SJSA1 (cell line): ENCODE measurements around the gene TNFAIP8L2. TPM values are rescaled to one million over a fixed set of nuclear protein-coding genes. Genes with fewer than 3 reads are reported as not detected.

Experiments
- DNase-seq, 2 experiments: peaks; one replicate each; pipeline ENCODE4 v3.0.0-alpha.2; 2015 to 2020; ENCODE audit warnings: low spot score in 2 of 2, low read depth in 1 of 2
- H3K27ac ChIP-seq: fragments of 250-450 bp; sonication (Bioruptor Pico); 2 replicates; pipeline ENCODE4 v1.5.1; 2020; ENCODE audit warnings: mild to moderate bottlenecking, moderate library complexity
- H3K27me3 ChIP-seq: fragments of 250-450 bp; sonication (Bioruptor Pico); replicated peaks from 2 replicates; pipeline ENCODE4 v1.5.1; 2020; ENCODE audit warnings: mild to moderate bottlenecking, moderate library complexity
- H3K36me3 ChIP-seq: fragments of 250-450 bp; sonication (Bioruptor Pico); 2 replicates; pipeline ENCODE4 v1.5.1; 2020; ENCODE audit warnings: mild to moderate bottlenecking
- H3K4me1 ChIP-seq: fragments of 250-450 bp; sonication (Bioruptor Pico); replicated peaks from 2 replicates; pipeline ENCODE4 v1.6.1; 2021; ENCODE audit warnings: mild to moderate bottlenecking
- H3K4me3 ChIP-seq: fragments of 250-450 bp; sonication (Bioruptor Pico); 2 replicates; pipeline ENCODE4 v1.5.1; 2020; ENCODE audit warnings: mild to moderate bottlenecking
- H3K9me3 ChIP-seq: fragments of 250-450 bp; sonication (Bioruptor Pico); replicated peaks from 2 replicates; pipeline ENCODE4 v1.5.1; 2020; ENCODE audit warnings: mild to moderate bottlenecking
- total RNA-seq: library from RNA; depleted of rRNA; stranded (reverse); fragments of >200 nt; shearing (Covaris generic); gene quantifications from 2 replicates; pipeline ENCODE4 v1.2.3, GENCODE V29; 2014; rRNA removed

TNFAIP8L2 gene
- total RNA-seq = not detected in 2 replicates

DNA sequence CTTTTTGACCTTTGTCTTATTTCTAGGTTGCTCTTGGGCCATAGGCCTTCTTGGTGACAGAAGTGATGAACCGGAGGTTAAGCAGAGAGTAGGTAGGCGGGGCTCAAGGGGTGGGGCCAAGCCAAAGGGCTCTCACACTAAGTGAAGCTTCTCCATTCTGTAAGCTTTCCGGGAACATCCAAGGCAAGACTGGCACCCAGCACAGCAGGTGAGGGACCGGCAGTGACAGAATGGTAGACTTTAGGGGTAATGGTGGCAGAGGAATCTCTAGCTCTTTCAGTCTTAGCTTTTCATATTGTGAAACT is at the start of gene TNFAIP8L2:
Gene TNFAIP8L2 (plus strand): TSS at position 135 of the 305 bp plus-strand sequence. CDS start 2,049 bp downstream, outside the sequence.
- no peaks in the 10 kb centered on the region for H3K27me3 ChIP-seq
- H3K9me3 ChIP-seq = no peaks in the 10 kb centered on the region
- H3K27ac ChIP-seq = no peak within 1 kb of the TSS
- no peak for DNase-seq
- peaks cover 38% of the 10 kb centered on the region for H3K36me3 ChIP-seq
- no peaks in the 10 kb centered on the region for H3K4me1 ChIP-seq
- H3K4me3 ChIP-seq = no peak within 1 kb of the TSS

GRCh38 chr1:151106894-151107293 is 49.6 kb upstream of the TNFAIP8L2 start:
- Histone ChIP-seq H3K27me3 (no peaks in the 10 kb centered on the region), H3K36me3 (peaks cover 6% of the 10 kb centered on the region; the same call in 1 of the 2 replicates), H3K9me3 (no peaks in the 10 kb centered on the region), H3K4me1 (no peaks in the 10 kb centered on the region), H3K4me3 (no peak overlapping the region), H3K27ac (no peak overlapping the region)
- no peak for DNase-seq

GRCh38 chr1:151108331-151108730 is 48.1 kb upstream of the TNFAIP8L2 start:
- no peak for DNase-seq
- peaks cover 6% of the 10 kb centered on the region; the same call in 1 of the 2 replicates for H3K36me3 ChIP-seq

DNA sequence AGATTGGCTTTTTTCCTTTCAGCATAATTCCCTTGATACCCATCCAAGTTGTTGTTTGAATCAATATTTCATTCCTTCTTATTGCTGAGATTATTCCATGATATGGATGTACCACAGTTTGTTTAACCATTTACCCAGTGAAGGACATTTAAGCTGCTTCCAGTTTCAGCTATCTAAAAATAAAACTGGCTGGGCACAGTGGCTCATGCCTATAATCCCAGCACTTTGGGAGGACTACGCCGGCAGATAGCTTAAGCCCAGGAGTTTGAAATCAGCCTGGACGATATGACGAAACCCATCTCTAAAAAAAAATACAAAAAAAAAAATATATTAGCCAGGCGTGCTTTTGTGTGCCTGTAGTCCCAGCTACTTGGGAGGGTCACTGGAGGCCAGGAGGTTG is 42.6 kb upstream of the TNFAIP8L2 start:
- no peak for DNase-seq
- Histone ChIP-seq H3K27ac (no peak overlapping the region), H3K9me3 (no peaks in the 10 kb centered on the region), H3K36me3 (no peaks in the 10 kb centered on the region), H3K4me1 (no peaks in the 10 kb centered on the region), H3K4me3 (no peak overlapping the region), H3K27me3 (no peaks in the 10 kb centered on the region)

More at GRCh38 chr1:151108331-151108730, 48.1 kb upstream of the TNFAIP8L2 start:
- H3K27ac ChIP-seq = no peak overlapping the region
- no peaks in the 10 kb centered on the region for H3K4me1 ChIP-seq
- H3K27me3 ChIP-seq = no peaks in the 10 kb centered on the region
- H3K4me3 ChIP-seq = no peak overlapping the region
- no peaks in the 10 kb centered on the region for H3K9me3 ChIP-seq

GRCh38 chr1:151124763-151125403 is 31.6 kb upstream of the TNFAIP8L2 start:
- Histone ChIP-seq H3K4me3 (no peak overlapping the region), H3K9me3 (no peaks in the 10 kb centered on the region), H3K27me3 (no peaks in the 10 kb centered on the region), H3K4me1 (no peaks in the 10 kb centered on the region), H3K27ac (no peak overlapping the region), H3K36me3 (0 out of 2 replicates have a peak, but pooled peaks cover 2% of the 10 kb centered on the region)
- no peak for DNase-seq

DNA sequence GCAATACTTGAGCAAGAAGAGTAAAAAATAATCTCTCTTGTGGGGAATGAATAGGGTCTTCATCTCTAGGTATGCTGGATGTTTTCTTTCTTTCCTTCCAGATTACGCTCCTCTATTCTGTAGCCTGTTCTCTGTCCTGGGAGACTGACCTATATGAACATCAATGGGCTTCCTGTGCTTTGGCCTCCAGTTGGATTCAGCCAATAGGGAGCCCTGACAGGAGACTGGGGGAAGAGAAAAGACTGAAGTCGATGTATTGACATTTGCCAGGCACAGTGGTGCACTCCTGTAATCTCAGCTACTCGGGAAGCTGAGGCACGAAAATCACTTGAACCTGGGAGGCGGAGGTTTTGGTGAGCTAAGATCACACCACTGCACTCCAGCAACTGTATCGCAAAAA is 27.6 kb upstream of the TNFAIP8L2 start:
- no peak overlapping the region for H3K4me3 ChIP-seq
- 0 out of 2 replicates have a peak, but pooled peaks cover 2% of the 10 kb centered on the region for H3K36me3 ChIP-seq
- no peak for DNase-seq
- H3K4me1 ChIP-seq = no peaks in the 10 kb centered on the region
- H3K27ac ChIP-seq = no peak overlapping the region
- no peaks in the 10 kb centered on the region for H3K9me3 ChIP-seq
- H3K27me3 ChIP-seq = no peaks in the 10 kb centered on the region

DNA sequence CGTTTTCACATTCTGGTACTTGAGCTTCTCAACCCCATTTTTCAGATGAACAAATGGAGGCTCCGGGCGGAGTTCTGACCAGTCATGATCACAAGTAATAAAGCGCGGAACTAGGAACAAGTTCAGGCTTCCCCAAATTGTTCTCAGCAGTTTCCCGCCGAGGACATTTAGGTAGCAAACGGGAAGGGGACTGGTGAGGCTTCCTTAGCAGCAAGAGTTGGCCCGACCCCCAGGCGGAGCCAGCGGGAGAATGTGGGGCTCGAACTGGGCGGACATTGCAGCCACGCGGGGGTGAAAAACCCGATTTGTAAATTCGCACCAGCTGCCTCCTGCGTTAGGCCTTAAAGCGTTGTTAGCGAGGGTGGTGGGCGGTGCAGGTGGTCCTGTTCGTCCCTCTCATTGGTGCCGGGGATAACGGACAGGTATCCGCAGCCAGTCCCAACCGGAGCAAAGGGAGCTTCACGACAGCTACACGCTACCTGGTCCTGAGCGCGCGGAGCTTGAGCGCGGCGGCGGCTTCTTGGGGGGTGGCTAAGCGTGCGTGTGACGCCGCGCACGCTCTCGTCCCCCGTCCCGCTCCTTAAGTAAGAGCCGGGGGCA is 25.4 kb upstream of the TNFAIP8L2 start:
- Histone ChIP-seq H3K27me3 (no peaks in the 10 kb centered on the region), H3K36me3 (no peaks in the 10 kb centered on the region), H3K27ac (no peak overlapping the region), H3K4me1 (no peaks in the 10 kb centered on the region), H3K9me3 (no peaks in the 10 kb centered on the region), H3K4me3 (no peak overlapping the region)
- no peak for DNase-seq

DNA sequence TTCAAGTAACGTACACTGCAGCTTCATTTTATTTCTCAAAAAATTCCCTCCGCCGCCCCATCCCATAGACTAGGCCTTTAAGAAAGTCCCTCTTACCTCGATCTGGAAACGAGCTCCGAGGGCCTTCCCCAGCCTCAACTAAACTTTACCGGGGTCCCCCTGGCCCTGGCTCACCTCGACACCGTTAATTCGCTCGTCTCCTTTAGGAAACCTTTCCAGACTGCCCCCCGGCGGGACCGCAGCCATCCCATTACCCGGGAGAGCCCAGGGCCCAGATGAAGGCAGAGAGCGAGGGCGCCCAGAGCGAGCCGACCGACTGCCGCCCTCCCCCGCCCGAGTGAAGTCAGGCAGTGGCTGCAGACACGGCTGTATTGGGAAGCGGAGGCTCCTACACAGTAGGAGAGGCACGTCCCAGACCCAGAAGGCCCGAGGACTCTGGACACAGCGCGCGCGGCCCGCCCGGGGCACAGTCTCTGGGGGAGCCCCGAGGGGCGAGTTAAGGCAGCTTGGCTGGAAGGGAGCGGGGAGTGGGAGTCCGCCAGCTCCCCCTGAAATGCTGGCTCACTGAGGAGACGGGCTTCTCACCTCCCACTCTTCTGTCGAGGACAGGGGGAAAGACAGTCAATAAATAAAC is 24.6 kb upstream of the TNFAIP8L2 start:
- H3K4me3 ChIP-seq = no peak overlapping the region
- no peak for DNase-seq
- no peaks in the 10 kb centered on the region for H3K9me3 ChIP-seq
- H3K36me3 ChIP-seq = no peaks in the 10 kb centered on the region
- H3K27me3 ChIP-seq = no peaks in the 10 kb centered on the region
- no peaks in the 10 kb centered on the region for H3K4me1 ChIP-seq
- H3K27ac ChIP-seq = no peak overlapping the region

- no peak overlapping the region for H3K27ac ChIP-seq
- no peaks in the 10 kb centered on the region for H3K27me3 ChIP-seq
- no peaks in the 10 kb centered on the region for H3K9me3 ChIP-seq
- no peak for DNase-seq
- no peaks in the 10 kb centered on the region for H3K36me3 ChIP-seq
- H3K4me1 ChIP-seq = no peaks in the 10 kb centered on the region
- no peak overlapping the region for H3K4me3 ChIP-seq
Observed at GRCh38 chr1:151132335-151133017, 24.0 kb upstream of the TNFAIP8L2 start.

GRCh38 chr1:151133018-151133806 is 23.2 kb upstream of the TNFAIP8L2 start:
- DNase-seq = no peak
- no peaks in the 10 kb centered on the region for H3K27me3 ChIP-seq
- H3K4me1 ChIP-seq = no peaks in the 10 kb centered on the region
- no peak overlapping the region for H3K27ac ChIP-seq
- H3K4me3 ChIP-seq = no peak overlapping the region
- no peaks in the 10 kb centered on the region for H3K9me3 ChIP-seq
- no peaks in the 10 kb centered on the region for H3K36me3 ChIP-seq

- H3K4me3 ChIP-seq = no peak overlapping the region
- H3K27me3 ChIP-seq = no peaks in the 10 kb centered on the region
- DNase-seq = no peak
- H3K27ac ChIP-seq = no peak overlapping the region
- no peaks in the 10 kb centered on the region for H3K36me3 ChIP-seq
- H3K4me1 ChIP-seq = no peaks in the 10 kb centered on the region
- H3K9me3 ChIP-seq = no peaks in the 10 kb centered on the region
Observed at GRCh38 chr1:151134396-151134795, 22.1 kb upstream of the TNFAIP8L2 start.

DNA sequence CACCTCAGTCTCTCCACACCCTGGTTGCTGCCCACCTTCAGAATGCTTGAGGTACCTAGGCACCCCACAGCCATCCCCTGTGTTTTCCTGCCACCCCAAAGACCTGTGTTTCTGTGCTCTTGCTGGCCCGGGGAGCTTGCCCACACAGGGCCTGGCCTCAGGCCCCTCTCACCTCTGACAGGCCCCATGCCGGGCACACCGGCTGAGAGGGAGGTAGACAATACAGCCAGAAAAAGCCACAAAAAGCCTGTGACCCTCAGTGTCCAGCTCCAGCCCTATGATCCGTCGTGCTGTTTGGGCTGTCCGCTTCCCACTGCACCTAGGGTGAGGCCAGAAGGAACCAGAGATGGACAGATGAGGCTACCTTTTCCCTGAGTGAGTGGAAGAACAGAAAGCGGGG is 21.5 kb upstream of the TNFAIP8L2 start:
- Histone ChIP-seq H3K36me3 (no peaks in the 10 kb centered on the region), H3K27me3 (no peaks in the 10 kb centered on the region), H3K27ac (no peak overlapping the region), H3K9me3 (no peaks in the 10 kb centered on the region), H3K4me1 (no peaks in the 10 kb centered on the region), H3K4me3 (no peak overlapping the region)
- no peak for DNase-seq
